ENCODE results near the gene CPXM1.
A peak's percentile ranks its signal among the peaks of the same experiment; 100 is the strongest.

Gene CPXM1

DNA sequence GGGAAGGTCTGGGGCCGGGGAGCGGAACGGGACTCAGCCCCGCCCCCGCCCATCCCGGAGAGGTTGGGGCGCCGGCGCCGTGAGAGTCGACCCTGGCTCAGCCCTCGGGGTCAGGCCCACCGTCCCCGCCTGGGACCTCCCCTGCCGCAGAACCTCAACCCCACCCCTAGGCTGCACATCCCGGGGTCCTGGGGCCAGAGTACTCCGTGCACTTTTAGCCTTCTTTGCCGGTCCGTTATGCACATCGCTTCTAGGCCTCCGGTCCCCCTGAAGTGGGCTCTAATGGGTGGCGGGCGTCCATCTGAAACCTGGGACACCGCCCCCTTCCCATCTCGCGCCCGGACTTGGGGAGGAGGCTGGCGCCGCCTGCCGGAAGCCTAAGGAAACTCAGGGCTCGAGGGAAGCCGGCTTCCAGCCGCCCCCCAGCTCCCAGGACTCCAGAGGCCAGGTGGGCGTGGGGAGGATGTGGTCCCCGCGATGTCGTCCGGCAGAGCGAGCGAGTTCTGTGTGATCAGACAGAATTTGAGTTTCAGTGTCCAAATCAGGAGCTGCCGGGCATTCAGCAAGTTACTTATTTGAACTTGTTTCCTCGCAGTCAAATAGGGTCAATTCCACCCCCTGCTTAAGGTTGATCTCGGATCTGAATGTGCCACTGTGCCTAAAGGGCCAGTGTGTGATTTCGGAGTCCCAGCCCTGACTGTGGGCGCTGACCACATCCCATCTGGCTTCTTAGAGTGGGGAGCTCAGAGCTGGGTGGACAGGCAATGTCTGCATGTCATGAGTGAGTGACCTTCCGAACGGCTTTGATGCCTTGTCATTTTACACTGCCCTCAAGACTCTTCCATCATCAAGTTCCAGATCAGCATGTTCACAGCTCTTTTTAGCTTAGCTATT is 47.6 kb downstream of the CPXM1 start:
- Histone ChIP-seq H3K4me1 (ENCODE audit: control insufficient read depth, insufficient read depth, low read length) (peaks cover 22% of the 10 kb centered on the region), H3K27me3 (ENCODE audit: control insufficient read depth, insufficient read depth, low read length) (peaks cover 75% of the 10 kb centered on the region), H3K9me3 (ENCODE audit: control insufficient read depth, insufficient read depth, low read depth, low read length) (no peaks in the 10 kb centered on the region), H3K36me3 (ENCODE audit: control insufficient read depth, insufficient read depth, low read length) (no peaks in the 10 kb centered on the region), H3K9ac (ENCODE audit: low read length) (no peak overlapping the region), H3K4me3 (ENCODE audit: low read depth, low read length) (peak overlapping the region; percentile 66), H3K27ac (ENCODE audit: low read depth, low read length) (no peak overlapping the region)

DNA sequence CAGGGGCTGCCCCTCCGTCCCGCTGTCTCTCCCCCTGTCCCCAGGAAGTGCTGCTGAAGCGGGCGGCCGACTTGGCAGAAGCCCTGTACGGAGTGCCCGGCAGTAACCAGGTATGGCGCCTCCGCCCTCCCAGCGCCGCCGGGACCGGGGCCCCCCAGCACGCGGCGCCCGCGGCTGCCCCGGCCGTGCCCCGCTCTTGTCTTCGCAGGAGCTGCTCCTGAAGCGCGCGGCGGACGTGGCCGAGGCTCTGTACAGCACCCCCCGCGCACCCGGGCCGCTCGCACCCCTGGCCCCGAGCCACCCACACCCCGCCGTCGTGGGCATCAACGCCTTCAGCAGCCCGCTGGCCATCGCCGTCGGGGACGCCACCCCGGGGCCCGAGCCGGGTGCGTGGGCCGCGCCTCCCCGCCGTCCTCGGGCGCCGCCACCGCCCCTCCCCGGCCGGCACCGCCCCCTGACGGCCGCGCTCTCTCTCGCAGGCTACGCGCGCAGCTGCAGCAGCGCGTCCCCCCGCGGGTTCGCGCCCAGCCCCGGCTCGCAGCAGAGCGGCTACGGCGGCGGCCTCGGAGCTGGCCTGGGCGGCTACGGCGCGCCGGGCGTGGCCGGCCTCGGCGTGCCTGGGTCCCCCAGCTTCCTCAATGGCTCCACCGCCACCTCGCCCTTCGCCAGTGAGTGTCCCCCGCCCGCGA is 48.4 kb downstream of the CPXM1 start:
- peaks cover 82% of the 10 kb centered on the region for H3K27me3 ChIP-seq (ENCODE audit: control insufficient read depth, insufficient read depth, low read length)
- peaks cover 22% of the 10 kb centered on the region for H3K4me1 ChIP-seq (ENCODE audit: control insufficient read depth, insufficient read depth, low read length)
- no peak overlapping the region for H3K27ac ChIP-seq (ENCODE audit: low read depth, low read length)
- no peak overlapping the region for H3K9ac ChIP-seq (ENCODE audit: low read length)
- no peaks in the 10 kb centered on the region for H3K9me3 ChIP-seq (ENCODE audit: control insufficient read depth, insufficient read depth, low read depth, low read length)
- no peaks in the 10 kb centered on the region for H3K36me3 ChIP-seq (ENCODE audit: control insufficient read depth, insufficient read depth, low read length)
- peak overlapping the region; percentile 66 for H3K4me3 ChIP-seq (ENCODE audit: low read depth, low read length)

DNA sequence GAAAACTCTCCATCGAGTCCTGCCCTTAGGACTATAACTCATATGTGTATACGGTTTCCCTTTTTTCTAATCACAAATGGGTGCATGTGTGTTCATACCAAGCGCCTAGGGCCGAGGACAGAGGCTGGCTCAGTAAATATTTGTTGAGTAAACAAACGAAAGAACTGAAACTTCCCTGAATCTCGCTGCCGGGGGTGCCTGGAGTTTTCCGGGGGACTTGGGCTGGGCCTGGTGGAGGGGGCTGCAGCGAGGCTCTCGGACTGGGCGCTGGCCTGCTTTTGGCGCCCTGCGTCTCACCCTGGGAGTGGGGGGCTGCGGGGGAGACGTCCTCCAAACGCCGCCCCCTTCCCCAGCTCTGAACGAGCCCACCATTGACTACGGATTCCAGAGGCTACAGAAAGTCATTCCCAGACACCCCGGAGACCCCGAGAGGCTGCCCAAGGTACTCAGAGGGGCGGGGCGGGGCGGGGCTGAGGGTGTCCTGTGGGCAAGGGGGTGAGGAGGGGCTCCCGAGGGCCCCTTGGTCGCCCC is 49.0 kb downstream of the CPXM1 start:
- Histone ChIP-seq H3K9ac (ENCODE audit: low read length) (no peak overlapping the region), H3K27ac (ENCODE audit: low read depth, low read length) (no peak overlapping the region), H3K4me1 (ENCODE audit: control insufficient read depth, insufficient read depth, low read length) (peaks cover 22% of the 10 kb centered on the region), H3K27me3 (ENCODE audit: control insufficient read depth, insufficient read depth, low read length) (peaks cover 89% of the 10 kb centered on the region), H3K9me3 (ENCODE audit: control insufficient read depth, insufficient read depth, low read depth, low read length) (no peaks in the 10 kb centered on the region), H3K4me3 (ENCODE audit: low read depth, low read length) (peak overlapping the region; percentile 66), H3K36me3 (ENCODE audit: control insufficient read depth, insufficient read depth, low read length) (no peaks in the 10 kb centered on the region)

DNA sequence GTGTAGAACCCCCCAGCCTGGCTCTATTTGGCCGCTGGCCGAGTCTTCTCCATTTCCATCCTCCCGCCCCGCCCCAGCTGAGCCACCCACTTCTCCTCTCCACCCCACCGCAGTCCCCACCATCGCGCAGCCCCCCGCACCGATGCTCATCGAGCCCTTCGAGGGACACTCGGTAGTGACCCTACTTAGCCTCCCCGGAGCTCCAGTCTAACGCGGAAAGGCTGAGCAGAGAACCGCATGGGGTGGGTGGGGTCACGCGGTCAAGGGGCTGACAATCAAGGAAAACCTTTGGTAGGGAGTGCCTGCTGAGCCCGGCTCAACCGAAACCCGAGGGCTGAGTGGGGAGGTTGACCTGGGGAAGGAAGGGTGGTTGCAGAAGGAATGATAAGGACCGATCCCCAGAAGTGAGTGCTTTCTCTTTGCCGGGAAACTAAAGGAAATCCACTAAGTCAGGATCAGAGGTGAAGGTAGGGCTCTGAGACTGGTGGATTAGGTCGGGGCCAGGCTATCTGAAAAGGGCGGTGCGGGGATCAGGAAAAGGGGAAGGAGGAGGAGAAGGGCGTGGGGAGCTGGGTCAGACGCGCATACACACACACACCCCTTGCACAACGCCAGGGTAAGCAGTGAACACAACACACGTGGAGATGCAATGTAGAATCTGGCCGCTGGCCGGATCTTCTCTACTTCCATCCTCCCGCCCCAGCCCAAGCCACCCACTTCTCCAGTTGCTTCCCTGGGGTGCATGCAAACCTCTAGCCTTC is 49.8 kb downstream of the CPXM1 start:
- Histone ChIP-seq H3K27ac (ENCODE audit: low read depth, low read length) (no peak overlapping the region), H3K36me3 (ENCODE audit: control insufficient read depth, insufficient read depth, low read length) (no peaks in the 10 kb centered on the region), H3K4me3 (ENCODE audit: low read depth, low read length) (peak overlapping the region; percentile 66)

DNA sequence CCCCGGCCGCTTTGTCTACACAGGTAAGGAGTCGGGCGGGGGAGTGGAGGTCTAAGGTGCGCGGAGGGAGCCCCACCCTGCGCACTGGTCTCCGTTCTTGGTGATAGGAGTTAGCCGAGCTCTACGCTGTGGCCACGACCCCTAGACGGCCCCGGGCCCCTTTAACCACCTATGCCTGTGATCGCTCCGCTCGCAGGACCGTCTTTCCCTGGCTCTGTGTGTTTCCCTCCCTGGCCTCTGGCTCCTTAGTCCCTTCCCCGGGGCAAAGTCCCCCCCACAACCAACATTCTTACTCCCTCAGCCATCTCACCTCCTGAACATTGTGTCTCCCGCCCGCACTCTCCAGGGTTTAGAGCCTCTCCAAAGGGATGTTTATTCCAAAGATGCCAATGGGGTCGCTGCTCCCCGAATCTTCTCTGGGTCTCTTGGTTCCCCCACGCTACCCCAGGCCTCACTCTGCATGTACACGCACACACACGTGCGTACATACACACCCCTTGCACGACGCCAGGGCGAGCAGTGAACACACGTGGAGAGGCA is 50.4 kb downstream of the CPXM1 start:
- Histone ChIP-seq H3K9ac (ENCODE audit: low read length) (no peak overlapping the region), H3K4me3 (ENCODE audit: low read depth, low read length) (peak overlapping the region; percentile 66), H3K9me3 (ENCODE audit: control insufficient read depth, insufficient read depth, low read depth, low read length) (no peaks in the 10 kb centered on the region), H3K36me3 (ENCODE audit: control insufficient read depth, insufficient read depth, low read length) (no peaks in the 10 kb centered on the region), H3K27ac (ENCODE audit: low read depth, low read length) (no peak overlapping the region), H3K27me3 (ENCODE audit: control insufficient read depth, insufficient read depth, low read length) (peaks cover 99% of the 10 kb centered on the region), H3K4me1 (ENCODE audit: control insufficient read depth, insufficient read depth, low read length) (peaks cover 26% of the 10 kb centered on the region)

More for the DNA sequence above, 49.8 kb downstream of the CPXM1 start:
- H3K9ac ChIP-seq (ENCODE audit: low read length) = no peak overlapping the region
- peaks cover 96% of the 10 kb centered on the region for H3K27me3 ChIP-seq (ENCODE audit: control insufficient read depth, insufficient read depth, low read length)
- peaks cover 22% of the 10 kb centered on the region for H3K4me1 ChIP-seq (ENCODE audit: control insufficient read depth, insufficient read depth, low read length)
- no peaks in the 10 kb centered on the region for H3K9me3 ChIP-seq (ENCODE audit: control insufficient read depth, insufficient read depth, low read depth, low read length)

DNA sequence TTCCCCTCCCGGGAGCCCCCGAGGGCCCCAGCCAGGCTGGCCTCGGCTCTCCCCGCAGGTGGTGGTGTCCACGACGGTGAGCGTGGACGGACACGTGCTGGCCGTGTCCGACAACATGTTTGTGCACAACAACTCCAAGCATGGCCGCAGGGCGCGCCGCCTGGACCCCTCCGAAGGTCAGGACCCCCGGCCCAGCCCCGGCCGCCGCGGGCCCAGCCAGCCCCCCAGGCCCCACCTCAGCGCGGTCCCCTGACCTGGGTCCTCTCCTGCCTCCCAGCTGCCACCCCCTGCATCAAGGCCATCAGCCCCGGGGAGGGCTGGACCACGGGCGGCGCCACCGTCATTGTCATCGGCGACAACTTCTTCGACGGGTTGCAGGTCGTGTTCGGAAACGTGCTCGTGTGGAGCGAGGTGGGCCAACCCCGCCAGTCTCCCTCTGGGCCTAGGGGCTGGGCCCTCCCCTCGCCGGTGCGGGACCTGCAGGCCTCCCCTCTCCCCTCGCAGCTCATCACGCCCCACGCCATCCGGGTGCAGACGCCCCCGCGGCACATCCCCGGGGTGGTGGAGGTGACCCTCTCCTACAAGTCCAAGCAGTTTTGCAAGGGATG is 51.0 kb downstream of the CPXM1 start:
- no peak overlapping the region for H3K9ac ChIP-seq (ENCODE audit: low read length)
- no peak overlapping the region for H3K27ac ChIP-seq (ENCODE audit: low read depth, low read length)
- peak overlapping the region; percentile 66 for H3K4me3 ChIP-seq (ENCODE audit: low read depth, low read length)
- no peaks in the 10 kb centered on the region for H3K36me3 ChIP-seq (ENCODE audit: control insufficient read depth, insufficient read depth, low read length)
- H3K9me3 ChIP-seq (ENCODE audit: control insufficient read depth, insufficient read depth, low read depth, low read length) = no peaks in the 10 kb centered on the region
- peaks cover 100% of the 10 kb centered on the region for H3K27me3 ChIP-seq (ENCODE audit: control insufficient read depth, insufficient read depth, low read length)
- H3K4me1 ChIP-seq (ENCODE audit: control insufficient read depth, insufficient read depth, low read length) = peaks cover 28% of the 10 kb centered on the region

DNA sequence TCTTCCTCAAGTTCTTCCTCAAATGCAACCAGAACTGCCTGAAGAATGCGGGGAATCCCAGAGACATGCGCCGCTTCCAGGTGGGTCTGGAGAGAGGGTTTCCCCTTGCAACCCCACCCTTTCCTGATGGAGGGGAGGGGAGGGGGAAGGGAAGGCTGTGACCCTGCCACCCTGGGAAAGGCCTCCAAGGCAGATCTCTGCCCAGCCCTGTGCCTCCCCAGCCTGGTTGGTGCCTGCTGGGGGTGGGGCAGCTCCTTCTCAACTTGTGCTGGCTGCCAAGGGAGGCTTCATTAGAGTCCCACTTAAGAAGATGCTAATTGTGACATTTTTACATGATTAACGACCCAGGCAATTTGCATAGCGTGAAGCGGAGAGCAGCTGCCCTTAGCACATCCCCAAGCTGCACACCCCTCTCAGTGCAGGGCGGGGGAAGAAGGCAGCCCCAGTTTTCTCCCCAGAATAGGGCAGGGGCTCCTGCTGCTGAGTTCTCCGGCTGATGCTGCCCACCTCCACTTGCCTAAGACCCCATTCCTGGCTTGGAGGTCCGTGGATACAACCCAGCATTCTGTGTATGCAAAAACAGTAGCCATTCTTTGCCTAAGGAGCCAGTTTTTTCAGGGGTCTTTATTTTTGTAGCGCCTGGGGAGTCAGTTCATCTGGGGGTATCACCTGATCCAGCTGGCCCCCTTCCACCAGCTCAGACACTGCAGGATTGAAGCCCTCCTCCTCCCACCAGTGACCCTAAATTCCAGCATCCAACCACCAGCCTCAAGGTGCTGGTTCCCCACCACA is 51.7 kb downstream of the CPXM1 start:
- Histone ChIP-seq H3K4me3 (ENCODE audit: low read depth, low read length) (peak overlapping the region; percentile 66), H3K9ac (ENCODE audit: low read length) (no peak overlapping the region), H3K36me3 (ENCODE audit: control insufficient read depth, insufficient read depth, low read length) (no peaks in the 10 kb centered on the region), H3K9me3 (ENCODE audit: control insufficient read depth, insufficient read depth, low read depth, low read length) (no peaks in the 10 kb centered on the region), H3K4me1 (ENCODE audit: control insufficient read depth, insufficient read depth, low read length) (peaks cover 28% of the 10 kb centered on the region), H3K27ac (ENCODE audit: low read depth, low read length) (no peak overlapping the region), H3K27me3 (ENCODE audit: control insufficient read depth, insufficient read depth, low read length) (peaks cover 94% of the 10 kb centered on the region)

DNA sequence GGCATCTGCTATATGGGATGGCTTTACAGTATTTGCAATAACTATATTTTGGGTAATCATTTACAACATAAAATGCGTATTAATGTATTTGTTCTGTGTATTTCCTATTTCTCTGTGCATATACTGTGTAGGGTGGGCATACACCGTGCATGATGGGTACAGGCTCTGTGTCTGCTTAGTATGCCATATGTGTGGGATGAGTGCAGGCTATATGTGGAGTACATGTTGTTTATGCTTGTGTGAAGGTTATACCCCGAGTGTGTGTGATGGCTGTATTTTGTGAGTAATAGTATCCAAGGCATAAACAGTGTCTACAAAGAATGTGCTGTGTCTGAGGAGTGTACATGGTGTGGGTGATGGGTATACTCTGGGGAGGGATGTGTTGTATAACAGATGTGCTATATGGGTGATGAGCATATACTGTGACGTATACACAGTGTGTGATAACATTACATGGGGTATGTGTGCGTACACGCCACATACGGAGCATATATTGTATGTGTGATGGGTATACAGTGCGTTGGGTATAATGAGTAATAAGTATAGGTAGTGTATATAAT is 52.7 kb downstream of the CPXM1 start:
- H3K27ac ChIP-seq (ENCODE audit: low read depth, low read length) = no peak overlapping the region
- H3K27me3 ChIP-seq (ENCODE audit: control insufficient read depth, insufficient read depth, low read length) = peaks cover 93% of the 10 kb centered on the region

DNA sequence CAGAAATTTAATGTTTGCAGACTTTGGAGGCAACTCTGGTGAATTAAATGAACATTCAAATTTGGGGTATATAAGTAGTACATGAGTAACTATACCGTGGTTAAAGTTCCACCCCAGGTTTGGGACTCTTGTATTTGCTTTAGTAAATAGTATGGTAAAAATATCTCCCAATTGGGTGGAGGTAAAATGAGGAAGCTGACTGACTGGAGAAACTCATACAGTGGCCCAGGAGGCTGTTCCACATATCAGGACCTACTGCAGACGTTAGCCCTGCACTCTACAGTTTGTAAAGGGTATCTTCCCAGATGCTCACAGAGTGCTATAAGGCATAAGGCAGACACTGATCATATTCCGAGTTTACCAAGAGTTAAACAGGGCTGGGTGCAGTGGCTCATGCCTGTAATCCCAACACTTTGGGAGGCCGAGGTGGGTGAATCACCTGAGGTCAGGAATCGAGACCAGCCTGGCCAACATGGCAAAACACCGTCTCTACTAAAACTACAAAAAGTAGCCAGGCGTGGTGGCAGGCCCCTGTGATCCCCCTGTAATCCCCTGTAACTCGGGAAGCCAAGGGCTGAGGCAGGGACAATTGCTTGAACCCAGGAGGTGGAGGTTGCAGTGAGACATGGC is 53.7 kb downstream of the CPXM1 start:
- H3K4me3 ChIP-seq (ENCODE audit: low read depth, low read length) = no peak overlapping the region
- H3K27me3 ChIP-seq (ENCODE audit: control insufficient read depth, insufficient read depth, low read length) = peaks cover 93% of the 10 kb centered on the region
- no peak overlapping the region for H3K9ac ChIP-seq (ENCODE audit: low read length)

More for the DNA sequence above, 52.7 kb downstream of the CPXM1 start:
- no peaks in the 10 kb centered on the region for H3K36me3 ChIP-seq (ENCODE audit: control insufficient read depth, insufficient read depth, low read length)
- no peak overlapping the region for H3K4me3 ChIP-seq (ENCODE audit: low read depth, low read length)
- H3K9me3 ChIP-seq (ENCODE audit: control insufficient read depth, insufficient read depth, low read depth, low read length) = no peaks in the 10 kb centered on the region
- no peak overlapping the region for H3K9ac ChIP-seq (ENCODE audit: low read length)
- H3K4me1 ChIP-seq (ENCODE audit: control insufficient read depth, insufficient read depth, low read length) = peaks cover 27% of the 10 kb centered on the region

More for the DNA sequence above, 53.7 kb downstream of the CPXM1 start:
- H3K36me3 ChIP-seq (ENCODE audit: control insufficient read depth, insufficient read depth, low read length) = no peaks in the 10 kb centered on the region
- H3K4me1 ChIP-seq (ENCODE audit: control insufficient read depth, insufficient read depth, low read length) = peaks cover 27% of the 10 kb centered on the region
- H3K9me3 ChIP-seq (ENCODE audit: control insufficient read depth, insufficient read depth, low read depth, low read length) = no peaks in the 10 kb centered on the region
- H3K27ac ChIP-seq (ENCODE audit: low read depth, low read length) = no peak overlapping the region
